ENCODE data around the gene CLASP2. TPM values are rescaled to one million over a fixed set of nuclear protein-coding genes. Genes with fewer than 3 reads are reported as not detected.

CLASP2 gene
- total RNA-seq, 2 donors from 2014 or later: 73.8 to 82.3 TPM

DNA sequence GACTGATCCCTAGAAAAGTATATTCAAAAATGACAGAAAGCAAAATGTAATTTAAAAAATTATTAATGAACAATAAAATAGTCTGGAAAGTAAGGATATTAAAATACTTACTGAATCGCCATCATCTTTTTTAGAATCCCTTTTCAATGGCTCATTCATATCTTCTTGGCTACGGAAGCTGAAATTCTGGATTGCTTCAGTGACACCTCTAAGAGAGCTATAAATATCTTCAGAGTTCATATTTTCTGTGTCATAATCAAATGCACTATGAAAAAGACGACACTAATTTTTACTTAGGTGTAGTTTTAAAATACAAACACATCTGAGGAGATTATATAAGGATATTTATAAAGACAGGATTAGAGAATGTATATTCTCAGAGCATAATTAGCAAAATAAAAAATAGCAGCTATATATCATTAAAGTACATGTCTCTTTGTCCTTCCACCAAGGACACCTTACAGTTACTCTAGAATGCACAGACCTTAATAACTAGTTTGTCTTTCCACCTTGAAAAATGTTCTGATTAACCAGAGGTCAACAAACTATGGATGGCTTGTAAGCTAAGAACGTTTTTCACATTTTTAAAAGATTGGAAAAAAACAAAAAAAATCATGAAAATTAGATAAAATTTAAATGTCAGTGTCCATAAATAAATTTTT is 179.2 kb downstream of the CLASP2 start:
- ATAC-seq (no peak), DNase-seq (ENCODE audit: low spot score) (no peak)
- H3K9me3 Mint-ChIP-seq: no peaks in the 10 kb centered on the region
- no peaks in the 10 kb centered on the region for H3K27me3 Mint-ChIP-seq
- H3K4me1 Mint-ChIP-seq (ENCODE audit: low read depth in 2 of 2): peaks cover 3 to 7% of the 10 kb centered on the region in 2 donors
- no peak overlapping the region for H3K27ac Mint-ChIP-seq
- peaks cover 22% of the 10 kb centered on the region for H3K36me3 Mint-ChIP-seq
- H3K4me3 Mint-ChIP-seq: no peak overlapping the region

DNA sequence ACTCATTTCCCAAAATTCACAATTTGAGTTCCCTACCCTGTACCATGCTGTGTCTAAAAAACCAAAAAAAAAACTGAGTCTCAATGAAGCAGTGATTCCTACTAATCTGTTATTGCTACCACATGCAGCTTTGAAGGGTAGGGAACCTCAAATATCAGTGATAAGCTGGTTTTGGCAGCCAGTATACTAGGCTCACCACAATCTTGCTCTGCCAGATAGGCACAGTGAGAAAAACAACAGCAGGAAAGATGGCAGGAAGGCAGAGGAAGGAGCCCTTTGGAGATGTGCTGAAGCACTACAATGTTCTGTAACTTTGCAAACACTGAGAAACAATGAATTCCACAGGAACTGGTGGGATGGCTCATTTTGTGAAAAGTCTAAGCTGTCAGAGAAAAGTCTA is 180.9 kb downstream of the CLASP2 start:
- no peaks in the 10 kb centered on the region for H3K27me3 Mint-ChIP-seq
- H3K36me3 Mint-ChIP-seq: peaks cover 23% of the 10 kb centered on the region
- no peak overlapping the region for H3K4me3 Mint-ChIP-seq
- peak overlapping the region; percentile 18 to 22 for H3K27ac Mint-ChIP-seq
- DNase-seq (ENCODE audit: low spot score) (no peak), ATAC-seq (no peak)
- peaks cover 3 to 7% of the 10 kb centered on the region in 2 donors for H3K4me1 Mint-ChIP-seq (ENCODE audit: low read depth in 2 of 2)
- H3K9me3 Mint-ChIP-seq: no peaks in the 10 kb centered on the region

GRCh38 chr3:33526787-33527186 is 191.3 kb downstream of the CLASP2 start:
- Mint-ChIP-seq H3K4me1 (ENCODE audit: low read depth in 2 of 2) (peaks cover 14 to 17% of the 10 kb centered on the region in 2 donors), H3K27me3 (no peaks in the 10 kb centered on the region), H3K36me3 (peaks cover 57% of the 10 kb centered on the region), H3K4me3 (no peak overlapping the region), H3K9me3 (peaks cover 12% of the 10 kb centered on the region), H3K27ac (peak overlapping the region in 1 of 2 donors; percentile 28)
- no peak for ATAC-seq
- no peak for DNase-seq (ENCODE audit: low spot score)

DNA sequence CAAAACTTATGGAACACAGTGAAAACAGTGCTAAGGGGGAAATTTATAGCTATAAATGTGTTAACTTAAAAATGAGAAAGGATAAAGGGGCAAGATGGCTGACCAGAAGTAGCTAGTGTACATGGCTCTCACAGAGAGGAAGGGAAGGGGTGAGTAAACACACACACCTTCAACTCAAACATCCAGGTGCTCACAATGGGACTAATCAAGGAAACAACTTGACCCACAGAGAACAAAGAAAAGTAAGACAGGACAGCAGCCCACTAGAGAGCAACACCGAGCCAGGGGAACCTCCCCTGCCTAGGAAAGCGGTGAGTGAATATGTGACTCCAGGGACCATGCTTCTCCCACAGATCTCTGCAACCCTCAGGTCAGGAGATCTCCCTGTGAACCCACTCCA is 192.8 kb downstream of the CLASP2 start:
- Mint-ChIP-seq H3K9me3 (peaks cover 12% of the 10 kb centered on the region), H3K4me1 (ENCODE audit: low read depth in 2 of 2) (peaks cover 14 to 25% of the 10 kb centered on the region in 2 donors), H3K27me3 (no peaks in the 10 kb centered on the region), H3K36me3 (peaks cover 52% of the 10 kb centered on the region), H3K27ac (no peak overlapping the region), H3K4me3 (no peak overlapping the region)
- DNase-seq (ENCODE audit: low spot score) (no peak), ATAC-seq (no peak)

- peaks cover 12% of the 10 kb centered on the region for H3K9me3 Mint-ChIP-seq
- H3K4me1 Mint-ChIP-seq (ENCODE audit: low read depth in 2 of 2): peaks cover 7 to 25% of the 10 kb centered on the region in 2 donors
- peaks cover 43% of the 10 kb centered on the region for H3K36me3 Mint-ChIP-seq
- H3K4me3 Mint-ChIP-seq: no peak overlapping the region
- DNase-seq (ENCODE audit: low spot score) (no peak), ATAC-seq (no peak)
- H3K27me3 Mint-ChIP-seq: no peaks in the 10 kb centered on the region
- peak overlapping the region in 1 of 2 donors; percentile 18 for H3K27ac Mint-ChIP-seq
Observed at GRCh38 chr3:33523093-33523667, 194.9 kb downstream of the CLASP2 start.

DNA sequence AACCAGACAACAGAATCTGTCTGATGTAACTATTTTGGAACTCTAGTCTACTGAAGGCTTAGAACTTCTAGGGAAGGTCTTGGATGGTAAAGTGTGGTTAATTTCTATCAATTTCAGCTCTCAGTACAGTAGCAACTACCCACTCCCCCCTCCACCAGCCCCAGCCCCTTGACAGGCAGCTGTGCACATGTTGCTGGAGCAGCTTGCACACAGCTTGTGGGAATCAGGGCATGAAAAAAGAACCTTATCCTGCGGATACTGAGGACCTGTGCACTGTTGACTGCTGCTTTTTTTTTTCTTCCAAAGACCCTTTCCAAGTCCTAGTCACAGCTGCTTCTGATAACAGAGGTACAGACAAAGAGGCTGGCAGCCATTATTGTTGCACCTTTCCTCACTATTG is 196.3 kb downstream of the CLASP2 start:
- DNase-seq (ENCODE audit: low spot score) (no peak), ATAC-seq (no peak)
- Mint-ChIP-seq H3K27ac (peak overlapping the region in 1 of 2 donors; percentile 23), H3K4me3 (no peak overlapping the region), H3K27me3 (no peaks in the 10 kb centered on the region), H3K4me1 (ENCODE audit: low read depth in 2 of 2) (peaks cover 18 to 31% of the 10 kb centered on the region in 2 donors), H3K36me3 (peaks cover 37% of the 10 kb centered on the region), H3K9me3 (peaks cover 7% of the 10 kb centered on the region)

DNA sequence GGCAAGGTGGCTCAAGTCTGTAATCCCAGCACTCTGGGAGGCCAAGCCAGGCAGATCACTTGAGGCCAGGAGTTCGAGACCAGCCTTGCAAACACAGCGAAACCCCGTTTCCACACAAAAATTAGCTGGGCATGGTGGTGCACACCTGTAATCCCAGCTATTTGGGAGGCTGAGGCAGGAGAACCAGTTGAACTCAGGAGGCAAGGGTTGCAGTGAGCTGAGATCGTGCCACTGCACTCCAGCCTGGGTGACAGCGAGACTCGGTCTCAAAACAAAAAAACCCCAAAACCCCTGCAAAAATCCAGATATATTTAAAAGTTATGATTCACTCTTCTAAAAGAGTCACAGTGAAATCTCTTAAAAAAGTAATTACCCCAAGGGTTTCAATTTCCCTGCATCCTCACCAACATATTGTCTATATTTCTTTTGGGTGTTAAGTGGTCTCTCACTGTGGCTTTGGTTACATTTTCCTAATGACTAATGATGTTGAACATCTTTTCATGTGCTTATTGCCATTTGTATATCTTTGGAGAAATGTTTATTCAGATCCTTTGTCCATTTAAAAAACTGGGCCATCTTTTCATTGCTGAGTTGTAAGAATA is 204.7 kb downstream of the CLASP2 start:
- no peaks in the 10 kb centered on the region for H3K27me3 Mint-ChIP-seq
- peaks cover 20% of the 10 kb centered on the region for H3K36me3 Mint-ChIP-seq
- ATAC-seq: peak; percentile 93 to 95
- peak overlapping the region; percentile 12 to 72 for H3K27ac Mint-ChIP-seq
- H3K4me3 Mint-ChIP-seq: peak overlapping the region; percentile 34
- peak; percentile 69 for DNase-seq (ENCODE audit: low spot score)
- peaks cover 29 to 37% of the 10 kb centered on the region in 2 donors for H3K4me1 Mint-ChIP-seq (ENCODE audit: low read depth in 2 of 2)
- no peaks in the 10 kb centered on the region for H3K9me3 Mint-ChIP-seq

DNA sequence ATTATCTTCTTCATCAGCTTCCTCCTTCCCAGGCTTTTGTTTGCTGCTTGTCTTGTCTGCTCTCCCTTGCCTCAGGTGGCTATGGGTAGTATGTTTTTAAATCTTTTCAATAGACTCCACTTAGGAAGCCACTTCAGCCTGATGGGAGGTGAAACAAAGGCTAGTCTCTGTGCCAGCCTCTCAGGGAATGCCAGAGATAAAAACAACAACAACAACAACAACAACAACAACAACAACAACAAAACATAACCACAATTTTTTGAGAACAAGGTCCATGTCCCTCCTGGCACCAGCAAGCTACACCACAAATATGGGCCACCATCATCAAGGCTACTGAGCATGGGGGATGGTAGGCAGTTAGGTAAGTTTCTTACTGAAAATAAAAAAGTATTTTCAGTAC is 213.0 kb downstream of the CLASP2 start:
- H3K4me3 Mint-ChIP-seq: no peak overlapping the region
- ATAC-seq (no peak), DNase-seq (ENCODE audit: low spot score) (no peak)
- peak overlapping the region in 1 of 2 donors; percentile 4 for H3K27ac Mint-ChIP-seq
- H3K27me3 Mint-ChIP-seq: no peaks in the 10 kb centered on the region
- H3K36me3 Mint-ChIP-seq: no peaks in the 10 kb centered on the region
- H3K4me1 Mint-ChIP-seq (ENCODE audit: low read depth in 2 of 2): no peaks in the 10 kb centered on the region
- H3K9me3 Mint-ChIP-seq: no peaks in the 10 kb centered on the region

GRCh38 chr3:33496449-33496848 is 221.6 kb downstream of the CLASP2 start:
- Mint-ChIP-seq H3K27ac (no peak overlapping the region), H3K9me3 (no peaks in the 10 kb centered on the region), H3K27me3 (no peaks in the 10 kb centered on the region), H3K4me1 (ENCODE audit: low read depth in 2 of 2) (no peaks in the 10 kb centered on the region), H3K36me3 (no peaks in the 10 kb centered on the region), H3K4me3 (no peak overlapping the region)
- ATAC-seq (no peak), DNase-seq (ENCODE audit: low spot score) (no peak)

GRCh38 chr3:33491721-33492120 is 226.3 kb downstream of the CLASP2 start:
- Mint-ChIP-seq H3K36me3 (no peaks in the 10 kb centered on the region), H3K9me3 (no peaks in the 10 kb centered on the region), H3K4me3 (no peak overlapping the region), H3K27me3 (no peaks in the 10 kb centered on the region), H3K27ac (peak overlapping the region in 1 of 2 donors; percentile 37), H3K4me1 (ENCODE audit: low read depth in 2 of 2) (peaks cover 0 to 4% of the 10 kb centered on the region in 2 donors)
- ATAC-seq (no peak), DNase-seq (ENCODE audit: low spot score) (no peak)

DNA sequence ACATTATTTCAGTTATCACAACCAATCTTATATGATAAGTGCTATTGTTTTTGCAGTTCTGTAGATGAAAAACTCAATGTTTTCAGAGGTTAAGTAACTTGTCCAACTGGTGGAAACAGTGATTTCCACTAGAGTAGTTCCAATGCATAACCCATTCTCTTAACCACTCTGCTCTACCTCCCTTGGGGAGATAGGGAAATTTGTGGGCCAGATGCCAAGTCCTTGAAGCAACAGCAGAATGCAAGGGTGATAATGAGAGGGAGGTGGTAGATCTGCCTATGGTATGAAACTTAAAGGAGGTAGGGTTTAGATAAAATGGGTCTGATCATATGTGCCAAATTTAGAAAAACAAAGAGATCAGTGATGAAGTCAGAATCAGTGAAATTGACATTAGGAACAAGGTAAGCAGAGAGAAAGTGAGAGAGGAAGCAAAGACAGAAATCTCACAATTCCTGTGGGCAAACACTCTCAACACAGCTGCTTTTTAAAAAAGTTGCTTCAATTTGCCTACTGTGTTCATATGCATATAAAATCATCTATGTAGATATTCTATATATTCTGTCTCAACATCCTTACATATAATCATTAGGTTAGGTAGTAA is 227.3 kb downstream of the CLASP2 start:
- Mint-ChIP-seq H3K36me3 (no peaks in the 10 kb centered on the region), H3K4me3 (no peak overlapping the region), H3K4me1 (ENCODE audit: low read depth in 2 of 2) (peaks cover 0 to 4% of the 10 kb centered on the region in 2 donors), H3K9me3 (peaks cover 3% of the 10 kb centered on the region), H3K27ac (no peak overlapping the region), H3K27me3 (no peaks in the 10 kb centered on the region)
- no peak for DNase-seq (ENCODE audit: low spot score)
- no peak for ATAC-seq

DNA sequence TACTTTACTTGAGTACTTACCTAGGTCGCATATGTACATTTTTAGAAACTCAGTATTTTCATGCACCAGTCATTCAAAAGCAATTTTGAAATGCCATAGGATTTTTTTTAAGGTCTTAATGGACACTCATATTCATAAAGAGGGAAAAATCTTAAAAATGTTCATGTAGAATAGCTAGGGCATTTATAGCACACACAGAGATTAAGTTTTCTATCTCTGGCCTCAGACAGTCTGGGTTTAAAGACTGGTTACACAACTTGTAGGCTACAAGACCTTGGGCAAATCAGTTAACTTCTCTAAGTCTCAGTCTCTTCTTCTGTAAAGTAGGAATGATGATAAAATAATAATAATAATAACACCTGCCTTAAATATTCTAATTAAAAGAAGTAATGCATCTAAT is 229.4 kb downstream of the CLASP2 start:
- H3K36me3 Mint-ChIP-seq: no peaks in the 10 kb centered on the region
- ATAC-seq: no peak
- no peak overlapping the region for H3K27ac Mint-ChIP-seq
- H3K27me3 Mint-ChIP-seq: no peaks in the 10 kb centered on the region
- H3K4me3 Mint-ChIP-seq: no peak overlapping the region
- H3K4me1 Mint-ChIP-seq (ENCODE audit: low read depth in 2 of 2): peaks cover 0 to 4% of the 10 kb centered on the region in 2 donors
- DNase-seq (ENCODE audit: low spot score): no peak
- H3K9me3 Mint-ChIP-seq: peaks cover 3% of the 10 kb centered on the region

DNA sequence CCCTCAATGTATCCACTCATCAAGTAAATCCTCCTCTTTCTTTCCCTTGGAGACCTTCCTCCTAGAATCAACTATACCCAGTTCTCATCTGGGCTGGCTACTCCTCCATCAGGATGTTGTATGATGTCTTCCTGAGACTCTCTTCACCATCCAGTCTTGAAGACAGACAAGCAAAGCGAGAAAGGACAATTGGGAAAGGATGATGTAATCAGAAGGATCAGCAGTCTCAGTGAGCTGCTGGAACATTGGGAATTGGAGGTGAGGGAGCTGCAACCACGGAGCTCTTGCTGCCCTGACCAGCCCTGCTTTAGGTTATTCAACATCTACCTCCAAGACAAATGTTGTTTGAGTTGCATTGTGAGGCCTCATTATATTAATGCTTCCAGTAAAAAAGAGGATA is 229.8 kb downstream of the CLASP2 start:
- Mint-ChIP-seq H3K9me3 (peaks cover 3% of the 10 kb centered on the region), H3K4me3 (no peak overlapping the region), H3K27me3 (no peaks in the 10 kb centered on the region), H3K36me3 (no peaks in the 10 kb centered on the region), H3K4me1 (ENCODE audit: low read depth in 2 of 2) (peaks cover 0 to 4% of the 10 kb centered on the region in 2 donors), H3K27ac (no peak overlapping the region)
- no peak for ATAC-seq
- no peak for DNase-seq (ENCODE audit: low spot score)

DNA sequence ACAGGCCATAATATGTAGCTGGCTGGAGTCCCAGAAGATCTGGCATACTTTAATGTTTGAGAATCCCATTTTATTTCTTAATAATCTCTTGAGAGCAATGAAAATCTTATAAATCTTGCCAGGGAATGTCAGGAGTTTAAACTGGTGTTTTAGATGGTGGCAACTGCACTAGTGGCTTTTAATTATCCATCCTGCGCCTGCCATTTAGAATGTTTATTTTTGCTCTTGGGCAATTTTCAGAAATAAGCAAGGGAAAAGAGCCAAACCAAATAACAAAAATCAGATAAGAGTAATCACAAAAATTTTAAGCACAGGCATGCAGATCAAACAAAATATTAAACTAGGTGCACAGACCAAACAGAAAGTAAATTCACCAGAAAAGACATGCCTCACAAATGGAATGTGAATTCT is 235.9 kb downstream of the CLASP2 start:
- no peak overlapping the region for H3K27ac Mint-ChIP-seq
- H3K27me3 Mint-ChIP-seq: no peaks in the 10 kb centered on the region
- DNase-seq (ENCODE audit: low spot score) (no peak), ATAC-seq (no peak)
- H3K4me1 Mint-ChIP-seq (ENCODE audit: low read depth in 2 of 2): no peaks in the 10 kb centered on the region
- no peaks in the 10 kb centered on the region for H3K36me3 Mint-ChIP-seq
- peaks cover 3% of the 10 kb centered on the region for H3K9me3 Mint-ChIP-seq
- no peak overlapping the region for H3K4me3 Mint-ChIP-seq

Measured in natural killer cell treated with Interleukin-12 subunit alpha and Interleukin-12 subunit beta and Interleukin-15 and Interleukin-18, amount 100 ng/mL, for 72 hours (primary cell).